ENCODE data around the gene NMU.
"Not testable (repeated sequence)": the region's sequence is repeated elsewhere in the genome, so short reads cannot be mapped to it uniquely, and the experiment has no call there.

The NMU gene

GRCh38 chr4:55624063-55624462 lies 12.0 kb downstream of the NMU start:
- DNase-seq (ENCODE audit: low read depth, low spot score): not testable (repeated sequence)

GRCh38 chr4:55618546-55619143 lies 17.5 kb downstream of the NMU start:
- no peak for DNase-seq (ENCODE audit: low read depth, low spot score)

GRCh38 chr4:55617587-55618197 lies 18.4 kb downstream of the NMU start:
- DNase-seq (ENCODE audit: low read depth, low spot score): no peak

GRCh38 chr4:55615008-55615407 lies 21.1 kb downstream of the NMU start:
- no peak for DNase-seq (ENCODE audit: low read depth, low spot score)

- DNase-seq (ENCODE audit: low read depth, low spot score): no peak
Observed at GRCh38 chr4:55613621-55614020, 22.5 kb downstream of the NMU start.

- no peak for DNase-seq (ENCODE audit: low read depth, low spot score)
Observed at GRCh38 chr4:55612341-55612740, 23.8 kb downstream of the NMU start.

GRCh38 chr4:55611358-55612059 lies 24.6 kb downstream of the NMU start:
- no peak for DNase-seq (ENCODE audit: low read depth, low spot score)

- no peak for DNase-seq (ENCODE audit: low read depth, low spot score)
Observed at GRCh38 chr4:55610381-55610780, 25.7 kb downstream of the NMU start.

- DNase-seq (ENCODE audit: low read depth, low spot score): no peak
Observed at GRCh38 chr4:55609393-55609866, 26.7 kb downstream of the NMU start.

GRCh38 chr4:55608591-55608990 lies 27.5 kb downstream of the NMU start:
- no peak for DNase-seq (ENCODE audit: low read depth, low spot score)

GRCh38 chr4:55604996-55605395 lies 31.1 kb downstream of the NMU start:
- DNase-seq (ENCODE audit: low read depth, low spot score): no peak

GRCh38 chr4:55600640-55601039 lies 35.5 kb downstream of the NMU start:
- DNase-seq (ENCODE audit: low read depth, low spot score): no peak

- DNase-seq (ENCODE audit: low read depth, low spot score): no peak
Observed at GRCh38 chr4:55598641-55599040, 37.5 kb downstream of the NMU start.

GRCh38 chr4:55592014-55592413 lies 44.1 kb downstream of the NMU start, which contains the start of gene PDCL2:
PDCL2 (minus strand) TSS chr4:55592245; CDS start chr4:55592109, 136 bp downstream.
- DNase-seq (ENCODE audit: low read depth, low spot score): no peak

GRCh38 chr4:55588160-55588559 lies 47.9 kb downstream of the NMU start:
- DNase-seq (ENCODE audit: low read depth, low spot score): no peak

- DNase-seq (ENCODE audit: low read depth, low spot score): not testable (repeated sequence)
Observed at GRCh38 chr4:55582773-55583172, 53.3 kb downstream of the NMU start.

- no peak for DNase-seq (ENCODE audit: low read depth, low spot score)
Observed at GRCh38 chr4:55578341-55579010, 57.6 kb downstream of the NMU start.

GRCh38 chr4:55575513-55575912 lies 60.6 kb downstream of the NMU start:
- no peak for DNase-seq (ENCODE audit: low read depth, low spot score)

GRCh38 chr4:55574252-55574651 lies 61.8 kb downstream of the NMU start:
- no peak for DNase-seq (ENCODE audit: low read depth, low spot score)

GRCh38 chr4:55571806-55572205 lies 64.3 kb downstream of the NMU start:
- DNase-seq (ENCODE audit: low read depth, low spot score): no peak

- no peak for DNase-seq (ENCODE audit: low read depth, low spot score)
Observed at GRCh38 chr4:55568905-55569504, 67.1 kb downstream of the NMU start.

GRCh38 chr4:55561889-55562288 lies 74.2 kb downstream of the NMU start:
- DNase-seq (ENCODE audit: low read depth, low spot score): no peak

All from activated CD4-positive, CD25-positive, alpha-beta regulatory T cell treated with anti-CD3 and anti-CD28 coated beads, Interleukin-2, amount 50 U/mL, for 16 hours (primary cell).